IPS-NIHi11 (cell line): ENCODE data around the gene IL4R.

Experiments used
- DNase-seq: peaks from one replicate; pipeline ENCODE4 v3.0.0; 2012; ENCODE audit warnings: mixed read lengths, low spot score

Gene IL4R

GRCh38 chr16:27359615-27360014, 45.8 kb downstream of the IL4R start:
- no peak for DNase-seq

DNA sequence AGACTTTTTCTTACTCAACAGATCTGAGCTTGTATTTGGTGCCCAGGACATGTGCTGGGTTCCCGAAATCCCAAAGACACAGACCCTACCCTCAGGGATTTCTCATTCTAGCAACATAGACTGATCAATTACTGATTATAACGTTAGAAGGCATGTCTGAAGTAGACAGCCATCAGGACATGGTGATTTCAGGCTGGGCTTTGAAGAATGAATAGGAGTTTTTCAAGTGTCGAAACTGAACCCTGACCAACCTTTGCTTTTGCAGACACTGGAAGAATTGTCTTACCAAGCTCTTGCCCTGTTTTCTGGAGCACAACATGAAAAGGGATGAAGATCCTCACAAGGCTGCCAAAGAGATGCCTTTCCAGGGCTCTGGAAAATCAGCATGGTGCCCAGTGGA, 48.2 kb downstream of the IL4R start:
- no peak for DNase-seq

GRCh38 chr16:27362570-27363245, 48.9 kb downstream of the IL4R start:
- no peak for DNase-seq

DNA sequence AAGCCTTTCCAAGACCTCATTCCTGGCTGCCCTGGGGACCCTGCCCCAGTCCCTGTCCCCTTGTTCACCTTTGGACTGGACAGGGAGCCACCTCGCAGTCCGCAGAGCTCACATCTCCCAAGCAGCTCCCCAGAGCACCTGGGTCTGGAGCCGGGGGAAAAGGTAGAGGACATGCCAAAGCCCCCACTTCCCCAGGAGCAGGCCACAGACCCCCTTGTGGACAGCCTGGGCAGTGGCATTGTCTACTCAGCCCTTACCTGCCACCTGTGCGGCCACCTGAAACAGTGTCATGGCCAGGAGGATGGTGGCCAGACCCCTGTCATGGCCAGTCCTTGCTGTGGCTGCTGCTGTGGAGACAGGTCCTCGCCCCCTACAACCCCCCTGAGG, 49.5 kb downstream of the IL4R start:
- DNase-seq = no peak

DNA sequence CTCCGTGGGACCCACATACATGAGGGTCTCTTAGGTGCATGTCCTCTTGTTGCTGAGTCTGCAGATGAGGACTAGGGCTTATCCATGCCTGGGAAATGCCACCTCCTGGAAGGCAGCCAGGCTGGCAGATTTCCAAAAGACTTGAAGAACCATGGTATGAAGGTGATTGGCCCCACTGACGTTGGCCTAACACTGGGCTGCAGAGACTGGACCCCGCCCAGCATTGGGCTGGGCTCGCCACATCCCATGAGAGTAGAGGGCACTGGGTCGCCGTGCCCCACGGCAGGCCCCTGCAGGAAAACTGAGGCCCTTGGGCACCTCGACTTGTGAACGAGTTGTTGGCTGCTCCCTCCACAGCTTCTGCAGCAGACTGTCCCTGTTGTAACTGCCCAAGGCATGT, 50.0 kb downstream of the IL4R start:
- DNase-seq = no peak

DNA sequence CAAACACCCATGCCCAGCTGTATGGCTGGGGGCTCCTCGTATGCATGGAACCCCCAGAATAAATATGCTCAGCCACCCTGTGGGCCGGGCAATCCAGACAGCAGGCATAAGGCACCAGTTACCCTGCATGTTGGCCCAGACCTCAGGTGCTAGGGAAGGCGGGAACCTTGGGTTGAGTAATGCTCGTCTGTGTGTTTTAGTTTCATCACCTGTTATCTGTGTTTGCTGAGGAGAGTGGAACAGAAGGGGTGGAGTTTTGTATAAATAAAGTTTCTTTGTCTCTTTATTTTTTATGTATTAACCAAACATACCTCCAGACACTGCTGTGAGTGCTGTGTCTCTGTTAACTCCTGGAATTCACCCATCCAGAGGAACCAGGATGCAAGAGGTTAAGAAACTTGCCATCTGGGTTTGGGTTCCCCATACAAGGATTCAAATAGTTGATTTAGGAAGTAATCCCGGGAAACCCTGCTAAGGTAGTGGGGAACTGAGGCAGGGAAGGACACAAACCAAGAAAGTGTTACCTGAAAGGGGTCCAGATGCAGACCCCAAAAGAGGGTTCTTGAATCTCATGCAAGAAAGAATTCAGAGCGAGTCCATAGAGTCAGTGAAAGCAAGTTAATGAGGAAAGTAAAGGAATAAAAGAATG, 50.8 kb downstream of the IL4R start:
- no peak for DNase-seq

GRCh38 chr16:27365142-27366089, 51.6 kb downstream of the IL4R start:
- DNase-seq = no peak

DNA sequence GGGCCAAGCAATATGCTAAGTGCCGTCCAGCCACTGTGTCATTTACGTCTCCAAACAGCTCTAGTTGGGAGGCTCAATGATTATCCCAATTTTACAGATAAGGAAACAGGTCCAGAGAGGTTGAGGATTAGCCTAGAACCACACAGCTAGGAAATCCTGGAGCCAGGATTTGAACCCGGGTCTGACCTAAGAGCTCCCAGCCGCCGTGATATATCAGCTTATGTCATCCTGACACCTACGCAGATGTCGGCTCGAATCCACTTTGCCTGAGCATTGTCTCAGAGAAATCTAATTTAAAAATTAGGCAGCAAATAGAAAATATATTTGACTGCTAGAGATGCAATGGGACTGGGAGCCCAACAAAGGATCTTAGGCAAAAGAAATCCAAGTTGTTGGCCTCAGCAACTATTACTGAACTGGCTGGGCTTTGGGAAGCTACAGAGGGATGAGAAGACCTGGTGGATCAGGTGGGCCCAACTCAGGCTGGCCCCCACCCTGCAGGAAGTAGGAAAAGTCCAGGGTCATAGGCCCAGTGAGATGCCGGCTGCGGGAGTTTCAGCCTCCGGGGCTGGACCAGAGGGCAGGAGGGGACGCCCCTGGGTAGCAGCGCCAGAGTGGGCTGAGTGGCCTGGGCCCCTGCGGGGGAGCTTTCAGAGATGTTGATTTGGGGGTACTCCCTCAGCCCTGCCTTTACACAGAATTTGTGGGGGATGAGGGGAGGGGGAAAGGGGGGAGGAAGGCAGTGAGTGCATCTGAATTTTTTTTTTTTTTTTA, 53.1 kb downstream of the IL4R start:
- DNase-seq = no peak

- peak; percentile 92 for DNase-seq
Measured at GRCh38 chr16:27367461-27368357, 53.9 kb downstream of the IL4R start.

DNA sequence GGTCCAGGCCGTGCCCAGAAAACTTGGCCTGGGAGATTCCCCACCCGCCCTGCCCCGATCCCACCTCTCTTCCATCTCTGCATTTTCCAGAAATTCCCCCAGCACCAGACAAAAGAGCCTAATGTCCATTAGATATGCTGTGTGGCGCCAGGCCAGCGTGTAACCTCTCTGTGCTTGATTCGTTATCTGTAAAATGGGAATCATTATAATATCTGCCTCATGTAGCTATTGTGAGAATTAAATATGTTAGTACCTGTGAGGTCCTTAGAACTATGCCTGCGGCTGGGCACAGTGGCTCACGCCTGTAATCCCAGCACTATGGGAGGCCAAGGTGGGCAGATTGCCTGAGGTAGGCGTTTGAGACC, 54.6 kb downstream of the IL4R start:
- DNase-seq = no peak

DNA sequence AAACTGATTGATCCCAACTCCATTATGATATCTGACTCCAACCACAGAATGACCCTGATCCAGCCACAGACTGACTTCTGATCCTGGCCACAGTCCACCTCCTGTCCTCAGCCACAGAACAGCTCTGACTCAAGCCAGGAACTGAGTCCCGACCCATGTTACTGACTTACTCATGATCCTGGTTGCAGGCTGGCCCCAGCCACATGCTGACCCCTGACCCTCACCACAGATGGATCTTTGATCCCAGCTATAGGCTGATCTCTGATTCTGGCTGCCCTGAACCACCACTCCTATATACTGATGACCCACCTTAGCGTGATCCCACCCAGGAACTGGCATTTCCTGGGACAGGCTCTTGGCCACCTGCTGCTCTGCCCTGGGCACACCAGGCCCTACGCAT, 56.0 kb downstream of the IL4R start:
- no peak for DNase-seq

- no peak for DNase-seq
Measured at GRCh38 chr16:27370318-27370717, 56.5 kb downstream of the IL4R start.

- DNase-seq = no peak
Measured at GRCh38 chr16:27373312-27373711, 59.5 kb downstream of the IL4R start.

- DNase-seq = no peak
Measured at GRCh38 chr16:27374221-27374803, 60.5 kb downstream of the IL4R start.

DNA sequence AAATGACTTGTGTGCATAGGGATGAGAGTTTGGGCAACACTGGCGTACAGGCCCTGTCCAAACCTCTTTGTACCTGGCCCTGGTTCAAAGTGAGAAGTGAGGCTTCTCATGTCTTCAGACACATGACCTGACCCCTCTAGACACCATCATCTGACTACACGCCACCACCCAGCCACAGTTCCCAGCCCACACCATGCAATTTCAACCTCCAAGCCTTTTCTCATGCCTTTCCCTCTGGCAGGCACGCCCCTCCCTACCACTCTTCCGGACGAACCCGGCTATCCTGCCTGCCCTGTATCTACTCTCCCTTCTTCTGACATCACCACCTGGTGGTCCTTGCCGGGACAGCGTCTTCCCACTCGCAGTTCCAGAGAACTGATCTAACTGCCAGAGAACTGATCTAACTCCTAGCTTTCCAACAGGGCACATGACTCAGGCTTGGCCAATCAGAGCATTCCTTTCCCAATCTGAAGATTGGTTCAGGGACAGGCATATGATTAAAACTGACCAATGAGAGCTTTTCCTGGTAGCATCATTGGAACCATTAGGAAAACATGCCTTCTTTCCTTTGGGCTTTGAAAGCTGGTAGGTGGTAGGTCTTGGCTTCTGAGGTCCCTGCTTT, 61.1 kb downstream of the IL4R start:
- DNase-seq = peak; percentile 93

- no peak for DNase-seq
Measured at GRCh38 chr16:27377666-27378485, 64.1 kb downstream of the IL4R start.

DNA sequence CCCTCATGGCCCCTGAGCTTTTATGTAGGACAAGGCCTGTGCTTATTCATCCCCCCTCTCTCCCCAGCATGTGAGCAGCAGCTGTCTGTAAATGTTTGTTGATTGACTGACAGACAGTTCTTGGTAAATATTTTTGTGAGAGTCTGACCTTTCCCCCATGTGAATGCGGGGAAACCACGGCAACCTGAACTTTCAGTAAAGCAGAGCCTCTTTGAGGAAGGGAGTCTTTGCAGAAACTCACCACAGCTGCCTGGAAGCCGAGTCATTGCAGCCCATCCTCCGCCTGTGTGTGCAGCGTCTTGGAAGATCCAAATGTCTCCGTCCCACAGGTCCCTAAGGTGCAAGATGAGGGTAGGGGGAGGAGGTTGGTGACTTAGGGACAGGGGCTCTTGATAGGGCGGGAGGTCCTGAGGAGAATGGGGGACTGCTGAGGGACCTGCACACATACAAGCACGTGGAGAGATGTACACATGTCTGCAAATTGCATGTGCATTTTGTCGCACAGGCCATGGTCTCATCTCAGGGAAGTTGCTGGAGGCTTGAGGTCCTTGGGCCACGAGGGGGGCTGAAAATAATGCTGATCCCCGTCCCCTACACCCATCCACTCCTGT, 65.2 kb downstream of the IL4R start:
- no peak for DNase-seq

GRCh38 chr16:27379919-27380318, 66.1 kb downstream of the IL4R start:
- no peak for DNase-seq

DNA sequence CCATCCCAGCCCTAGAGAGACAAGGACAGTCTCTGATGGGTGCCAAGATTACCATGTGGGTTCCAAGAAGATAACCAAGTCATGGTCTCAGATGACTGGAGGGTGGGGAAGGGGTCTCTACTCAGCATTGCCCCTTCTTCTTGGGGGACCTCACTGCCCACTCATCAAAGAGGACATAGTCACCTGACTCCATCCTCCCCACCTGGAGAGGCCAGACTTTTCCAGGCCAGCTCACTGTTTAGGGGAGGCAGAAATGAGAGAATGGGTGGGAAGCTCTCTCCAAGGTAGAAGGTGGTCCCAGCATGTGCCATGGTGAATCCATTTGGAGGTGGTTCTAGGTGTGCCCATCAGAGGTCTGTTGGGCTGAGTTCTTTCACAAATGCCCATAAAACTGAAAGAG, 67.5 kb downstream of the IL4R start:
- DNase-seq = no peak
